ENCODE data around the gene NSUN2.

Gene NSUN2

GRCh38 chr5:6582507-6583048 lies 50.3 kb downstream of the NSUN2 start:
- TF ChIP-seq CTCF (IDR thresholded peaks at IDR 0.05; ENCODE audit: low read depth, low read length, missing control alignments) = no peak
- no peak overlapping the region for H3K4me3 ChIP-seq (ENCODE audit: low read depth, low read length)
- no peak for DNase-seq (ENCODE audit: low read depth)

DNA sequence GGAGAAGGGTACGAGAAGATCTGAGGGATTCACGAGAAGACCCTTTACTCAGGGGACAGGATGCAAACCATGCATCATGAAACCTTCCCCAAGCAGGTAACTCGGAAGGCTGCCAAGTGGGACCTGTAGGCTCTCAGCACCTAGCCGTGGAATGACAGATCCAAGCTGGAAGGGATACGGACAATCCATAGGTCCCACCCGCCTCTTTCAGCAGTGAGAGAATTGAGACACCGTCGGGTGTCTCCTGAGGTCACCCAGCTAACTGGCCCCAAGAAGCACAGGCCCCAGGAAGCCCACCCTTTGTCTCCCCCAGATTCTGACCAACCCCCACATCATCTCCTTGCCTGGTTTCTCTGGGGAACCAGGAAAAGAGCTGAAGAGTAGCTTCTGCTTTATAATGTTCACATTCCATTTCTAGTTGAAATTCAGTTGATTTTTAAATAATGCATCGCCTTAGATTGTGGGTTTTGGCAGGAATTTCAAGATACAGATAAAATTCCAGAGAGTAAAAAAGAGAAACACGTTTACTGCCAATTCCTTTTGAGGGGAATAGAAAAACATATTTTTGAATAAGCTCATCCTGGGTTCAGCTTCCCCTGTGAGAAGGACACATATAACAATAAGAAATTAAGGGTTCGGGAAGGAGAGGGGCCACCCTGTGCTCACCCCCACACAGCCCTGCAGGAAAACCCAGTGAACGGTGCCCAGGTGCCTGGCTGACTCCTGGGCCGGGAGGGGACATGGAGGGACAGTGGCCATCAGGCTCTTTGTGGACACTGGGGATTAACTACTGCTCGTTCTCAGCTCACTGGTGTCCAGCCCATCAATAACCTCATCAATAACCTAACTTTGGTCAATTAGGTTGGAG lies 51.1 kb downstream of the NSUN2 start:
- no peak for DNase-seq (ENCODE audit: low read depth)
- H3K4me3 ChIP-seq (ENCODE audit: low read depth, low read length) = no peak overlapping the region

GRCh38 chr5:6581090-6581489 lies 51.8 kb downstream of the NSUN2 start:
- TF ChIP-seq CTCF (IDR thresholded peaks at IDR 0.05; ENCODE audit: low read depth, low read length, missing control alignments) = no peak
- DNase-seq (ENCODE audit: low read depth) = no peak
- H3K4me3 ChIP-seq (ENCODE audit: low read depth, low read length) = no peak overlapping the region

More for the DNA sequence above, 51.1 kb downstream of the NSUN2 start:
- TF ChIP-seq CTCF (IDR thresholded peaks at IDR 0.05; ENCODE audit: low read depth, low read length, missing control alignments) = no peak

DNA sequence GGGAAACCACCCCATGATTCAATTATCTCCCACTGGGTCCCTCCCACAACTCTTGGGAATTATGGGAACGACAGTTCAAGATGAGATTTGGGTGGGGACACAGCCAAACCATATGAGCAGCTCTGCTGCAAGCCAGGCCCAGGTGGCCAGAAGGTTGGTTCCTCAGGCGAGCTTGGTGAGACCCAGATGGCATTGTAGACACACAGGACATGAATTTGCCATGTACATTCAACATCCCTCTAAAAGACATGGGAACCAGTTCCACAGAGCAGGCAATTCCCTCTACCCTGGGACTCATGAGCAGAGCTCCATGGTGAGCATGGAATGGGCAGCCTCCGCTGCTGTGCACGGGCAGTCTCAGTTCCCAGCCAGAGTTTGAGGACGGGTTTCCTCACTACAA lies 53.3 kb downstream of the NSUN2 start:
- H3K4me3 ChIP-seq (ENCODE audit: low read depth, low read length) = no peak overlapping the region
- DNase-seq (ENCODE audit: low read depth) = no peak
- TF ChIP-seq CTCF (IDR thresholded peaks at IDR 0.05; ENCODE audit: low read depth, low read length, missing control alignments) = no peak

DNA sequence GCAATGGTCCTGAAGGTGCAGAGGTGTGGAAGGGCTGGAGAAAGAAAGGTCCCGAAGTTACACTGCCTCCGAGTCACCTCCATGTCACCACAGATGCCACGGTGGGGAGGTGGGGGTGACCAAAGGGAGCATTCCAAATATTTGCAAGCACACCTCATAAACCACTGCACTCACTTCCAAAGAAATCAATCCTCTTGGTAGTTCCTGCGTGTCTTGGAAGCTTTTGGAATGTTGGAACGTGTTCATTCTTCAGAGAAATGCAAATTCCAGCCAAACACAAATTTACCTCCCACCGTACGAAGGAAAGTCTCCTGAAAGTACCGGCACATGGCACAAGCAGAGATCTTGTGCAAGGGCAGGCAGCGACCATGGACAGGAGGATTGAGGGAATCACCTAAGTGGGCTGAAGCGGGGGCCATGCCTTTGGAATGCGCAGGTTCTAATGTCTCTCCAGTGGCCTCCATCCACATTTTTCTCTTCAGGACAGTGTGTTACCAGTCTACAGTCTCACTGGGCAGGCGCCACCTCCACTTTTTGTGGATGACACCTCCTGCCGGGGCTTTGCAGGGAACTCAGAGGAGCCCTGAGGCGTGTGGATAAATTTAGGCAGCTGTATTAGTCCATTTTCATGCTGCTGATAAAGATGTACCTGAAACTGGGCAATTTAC lies 54.0 kb downstream of the NSUN2 start:
- H3K4me3 ChIP-seq (ENCODE audit: low read depth, low read length) = no peak overlapping the region
- TF ChIP-seq CTCF (IDR thresholded peaks at IDR 0.05; ENCODE audit: low read depth, low read length, missing control alignments) = no peak
- no peak for DNase-seq (ENCODE audit: low read depth)

DNA sequence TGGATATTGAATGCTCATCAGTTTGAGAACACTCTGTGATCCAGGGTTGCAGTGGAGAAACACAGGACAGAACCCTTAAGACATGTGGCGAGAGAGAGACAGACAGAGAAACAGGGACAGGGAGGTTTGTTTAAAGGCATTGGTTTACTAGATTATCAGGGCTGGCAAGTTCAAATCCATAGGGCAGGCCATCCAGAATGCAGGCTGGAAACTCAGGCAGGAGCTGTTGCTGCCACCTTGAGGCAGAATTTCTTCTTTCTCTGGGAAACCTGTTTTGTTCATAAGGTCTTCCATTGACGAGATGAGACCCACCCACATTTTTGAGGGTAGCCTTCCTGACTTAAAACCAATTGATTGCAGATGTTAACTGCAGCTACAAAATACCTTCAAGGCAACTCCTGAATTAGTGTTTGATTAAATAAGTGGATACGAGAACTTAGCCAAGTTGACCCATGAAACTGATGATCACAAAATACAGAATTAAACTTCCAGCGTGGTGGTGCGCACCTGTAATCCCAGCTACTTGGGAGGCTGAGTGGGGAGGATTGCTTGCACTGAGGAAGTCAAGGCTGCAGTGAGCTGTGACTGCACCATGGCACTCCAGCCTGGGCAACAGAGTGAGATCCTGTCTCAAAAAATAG lies 55.9 kb downstream of the NSUN2 start:
- TF ChIP-seq CTCF (IDR thresholded peaks at IDR 0.05; ENCODE audit: low read depth, low read length, missing control alignments) = peak; percentile 59
- DNase-seq (ENCODE audit: low read depth) = peak; percentile 7
- H3K4me3 ChIP-seq (ENCODE audit: low read depth, low read length) = no peak overlapping the region
